ENCODE measurements around the gene OR8B4.
"Not testable (repeated sequence)": the region's sequence is repeated elsewhere in the genome, so short reads cannot be mapped to it uniquely, and the experiment has no call there.

OR8B4 gene

GRCh38 chr11:124424384-124424921, at the start of gene OR8B4:
Gene OR8B4, minus strand, starts transcription at chr11:124424871. Its CDS starts 0 bp downstream, at chr11:124424871.
- no peak for DNase-seq (ENCODE audit: low spot score)

- no peak for DNase-seq (ENCODE audit: low spot score)
Observed at GRCh38 chr11:124474079-124474478, 49.4 kb upstream of the OR8B4 start.

GRCh38 chr11:124473476-124473875, 48.8 kb upstream of the OR8B4 start:
- no peak for DNase-seq (ENCODE audit: low spot score)

GRCh38 chr11:124470561-124471227, 46.0 kb upstream of the OR8B4 start:
- no peak for DNase-seq (ENCODE audit: low spot score)

- peak; percentile 10 for DNase-seq (ENCODE audit: low spot score)
Observed at GRCh38 chr11:124467381-124467927, 42.8 kb upstream of the OR8B4 start.

GRCh38 chr11:124465368-124465767, 40.7 kb upstream of the OR8B4 start:
- no peak for DNase-seq (ENCODE audit: low spot score)

- DNase-seq (ENCODE audit: low spot score) = no peak
Observed at GRCh38 chr11:124463990-124464389, 39.3 kb upstream of the OR8B4 start.

- DNase-seq (ENCODE audit: low spot score) = no peak
Observed at GRCh38 chr11:124463324-124463723, 38.7 kb upstream of the OR8B4 start.

GRCh38 chr11:124460459-124460858, 35.8 kb upstream of the OR8B4 start:
- no peak for DNase-seq (ENCODE audit: low spot score)

- DNase-seq (ENCODE audit: low spot score) = not testable (repeated sequence)
Observed at GRCh38 chr11:124459379-124459778, 34.7 kb upstream of the OR8B4 start.

GRCh38 chr11:124454552-124454951, 29.9 kb upstream of the OR8B4 start:
- no peak for DNase-seq (ENCODE audit: low spot score)

- DNase-seq (ENCODE audit: low spot score) = no peak
Observed at GRCh38 chr11:124446916-124447315, 22.2 kb upstream of the OR8B4 start.

GRCh38 chr11:124445646-124446150, 21.0 kb upstream of the OR8B4 start, which contains the start of gene OR8B8:
Gene OR8B8, minus strand, starts transcription at chr11:124445696. Its CDS starts 4,611 bp downstream, at chr11:124441085.
- no peak for DNase-seq (ENCODE audit: low spot score)

- DNase-seq (ENCODE audit: low spot score) = no peak
Observed at GRCh38 chr11:124442847-124443246, 18.2 kb upstream of the OR8B4 start.

GRCh38 chr11:124442442-124442841, 17.8 kb upstream of the OR8B4 start:
- DNase-seq (ENCODE audit: low spot score) = no peak

GRCh38 chr11:124441519-124441918, 16.8 kb upstream of the OR8B4 start:
- no peak for DNase-seq (ENCODE audit: low spot score)

GRCh38 chr11:124441081-124441480, 16.4 kb upstream of the OR8B4 start:
- no peak for DNase-seq (ENCODE audit: low spot score)

GRCh38 chr11:124440608-124441007, 15.9 kb upstream of the OR8B4 start:
- DNase-seq (ENCODE audit: low spot score) = no peak

- no peak for DNase-seq (ENCODE audit: low spot score)
Observed at GRCh38 chr11:124434699-124435098, 10.0 kb upstream of the OR8B4 start.

- DNase-seq (ENCODE audit: low spot score) = no peak
Observed at GRCh38 chr11:124429599-124429998, 4.9 kb upstream of the OR8B4 start.

GRCh38 chr11:124421043-124421442, 3.6 kb downstream of the OR8B4 start:
- no peak for DNase-seq (ENCODE audit: low spot score)

- DNase-seq (ENCODE audit: low spot score) = no peak
Observed at GRCh38 chr11:124415356-124415923, 9.2 kb downstream of the OR8B4 start.

- no peak for DNase-seq (ENCODE audit: low spot score)
Observed at GRCh38 chr11:124409906-124410305, 14.8 kb downstream of the OR8B4 start.

Data from HuH-7 (cell line).